Keratinocyte (primary cell): Measurements from ENCODE around the gene ZNF549.

Experiments
- CTCF ChIP-seq, 3 experiments: IDR thresholded peaks in 1 of 3; conservative IDR thresholded peaks in 1 of 3; optimal IDR thresholded peaks in 1 of 3; 2 replicates in 2 of 3; 3 replicates in 1 of 3; pipeline versions ENCODE3 to v1.5.1; 2011; ENCODE audit warnings: low read length in 3 of 3, mild to moderate bottlenecking in 3 of 3, moderate library complexity in 2 of 3, control low read depth in 1 of 3, inconsistent platforms in 1 of 3; ENCODE audit not compliant: insufficient read depth in 2 of 3; ENCODE audit errors: extremely low read depth in 1 of 3
- EZH2 ChIP-seq: IDR thresholded peaks from one replicate; pipeline ENCODE4 v1.6.1; 2012; ENCODE audit warnings: inconsistent platforms, mild to moderate bottlenecking, low read length, moderate library complexity

GRCh38 chr19:57583521-57584416, 56.6 kb downstream of the ZNF549 start, which contains the start of gene ZIK1:
- peak in 1 of 3 experiments; percentile 11 for TF ChIP-seq CTCF (optimal IDR thresholded peaks at IDR 0.05 in 1 of 3, IDR thresholded peaks at IDR 0.05 in 1 of 3, conservative IDR thresholded peaks at IDR 0.05 in 1 of 3; ENCODE audit: extremely low read depth in 1 of 3, insufficient read depth in 2 of 3, low read length in 3 of 3)
- no peak for TF ChIP-seq EZH2
